Muscle layer of duodenum (tissue), 2 donors: ENCODE results near the gene SLC25A44.

Experiments used
- H3K27ac ChIP-seq: one replicate; pipeline ENCODE4 v1.7.0; 2013; ENCODE audit warnings: mild to moderate bottlenecking, low read length
- H3K27me3 ChIP-seq: one replicate; pipeline ENCODE4 v1.7.0; 2013; ENCODE audit warnings: low read depth, mild to moderate bottlenecking, control low read depth, low read length
- H3K36me3 ChIP-seq, 2 donors: one replicate each; pipeline ENCODE4 v1.7.0; 2013; ENCODE audit warnings: low read length in 2 of 2, control low read depth in 1 of 2, mild to moderate bottlenecking in 1 of 2; ENCODE audit not compliant: insufficient read depth in 2 of 2, control insufficient read depth in 1 of 2
- H3K4me1 ChIP-seq, 2 donors: one replicate each; pipeline ENCODE4 v1.7.0; 2013; ENCODE audit warnings: low read length in 2 of 2, mild to moderate bottlenecking in 2 of 2, control low read depth in 1 of 2, moderate library complexity in 1 of 2; ENCODE audit not compliant: insufficient read depth in 2 of 2, control insufficient read depth in 1 of 2
- H3K4me3 ChIP-seq, 2 donors: one replicate each; pipeline ENCODE4 v1.7.0; 2013; ENCODE audit warnings: low read length in 2 of 2, low read depth in 1 of 2, mild to moderate bottlenecking in 1 of 2
- H3K9me3 ChIP-seq, 2 donors: one replicate each; pipeline ENCODE4 v1.7.0; 2013; ENCODE audit warnings: low read length in 2 of 2, control low read depth in 1 of 2, mild to moderate bottlenecking in 1 of 2; ENCODE audit not compliant: control insufficient read depth in 1 of 2
- donor health status: healthy.

The SLC25A44 gene, protein sequence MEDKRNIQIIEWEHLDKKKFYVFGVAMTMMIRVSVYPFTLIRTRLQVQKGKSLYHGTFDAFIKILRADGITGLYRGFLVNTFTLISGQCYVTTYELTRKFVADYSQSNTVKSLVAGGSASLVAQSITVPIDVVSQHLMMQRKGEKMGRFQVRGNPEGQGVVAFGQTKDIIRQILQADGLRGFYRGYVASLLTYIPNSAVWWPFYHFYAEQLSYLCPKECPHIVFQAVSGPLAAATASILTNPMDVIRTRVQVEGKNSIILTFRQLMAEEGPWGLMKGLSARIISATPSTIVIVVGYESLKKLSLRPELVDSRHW

DNA sequence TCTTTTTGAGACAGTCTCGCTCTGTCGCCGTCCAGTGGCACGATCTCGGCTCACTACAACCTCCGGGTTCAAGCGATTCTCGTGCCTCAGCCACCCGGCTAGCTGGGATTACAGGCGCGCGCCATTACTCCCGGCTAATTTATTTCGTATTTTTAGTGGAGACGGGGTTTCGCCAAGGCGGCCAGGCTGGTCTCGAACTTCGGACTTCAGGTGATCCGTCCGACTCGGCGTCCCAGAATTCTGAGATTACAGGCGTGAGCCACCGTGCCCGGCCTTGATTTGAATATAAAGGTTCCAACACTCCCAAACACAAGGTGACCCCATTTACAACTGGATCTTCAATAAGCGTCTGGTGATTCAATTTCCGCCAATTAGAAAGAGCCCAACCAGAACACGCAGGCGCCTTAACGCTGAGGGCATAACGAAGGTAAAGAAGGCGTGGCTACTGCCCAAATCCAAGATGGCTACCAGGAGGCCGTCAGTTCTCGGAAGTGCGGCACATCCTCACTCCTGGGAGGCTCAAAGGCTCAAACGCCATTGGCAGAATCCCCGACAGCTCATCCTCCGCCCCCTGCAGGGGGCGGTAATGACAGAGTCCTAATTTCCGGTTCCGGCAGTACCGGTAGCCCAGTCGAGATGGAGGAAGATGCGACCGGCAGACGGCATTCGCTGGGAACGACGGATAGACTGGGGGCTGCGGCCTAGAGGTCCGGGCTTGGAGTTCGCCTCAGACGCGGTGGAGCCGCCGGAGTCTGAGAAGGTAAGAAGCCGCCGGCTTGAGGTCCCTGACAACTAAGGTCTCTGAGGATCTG is at the start of gene SLC25A44:
Gene SLC25A44, plus strand, starts transcription at position 617 of the 812 bp plus-strand sequence. CDS start 5,744 bp downstream, outside the sequence.
- H3K4me1 ChIP-seq: peaks cover 0 to 19% of the 10 kb centered on the region in 2 donors
- H3K9me3 ChIP-seq: no peaks in the 10 kb centered on the region
- H3K27ac ChIP-seq: peak within 1 kb of the TSS; percentile 84

GRCh38 chr1:156144742-156145141 is 49.2 kb upstream of the SLC25A44 start:
- Histone ChIP-seq H3K27me3 (no peaks in the 10 kb centered on the region), H3K27ac (no peak overlapping the region), H3K9me3 (no peaks in the 10 kb centered on the region), H3K36me3 (peaks cover 4 to 8% of the 10 kb centered on the region in 2 donors), H3K4me3 (no peak overlapping the region), H3K4me1 (peaks cover 14 to 37% of the 10 kb centered on the region in 2 donors)

More for the DNA sequence above, at the start of gene SLC25A44:
- no peaks in the 10 kb centered on the region for H3K27me3 ChIP-seq
- peak within 1 kb of the TSS; percentile 95 to 97 for H3K4me3 ChIP-seq
- no peaks in the 10 kb centered on the region for H3K36me3 ChIP-seq

- H3K4me3 ChIP-seq: no peak overlapping the region
- H3K4me1 ChIP-seq: peaks cover 14 to 28% of the 10 kb centered on the region in 2 donors
- H3K9me3 ChIP-seq: no peaks in the 10 kb centered on the region
- peaks cover 0 to 4% of the 10 kb centered on the region in 2 donors for H3K36me3 ChIP-seq
- H3K27ac ChIP-seq: no peak overlapping the region
- H3K27me3 ChIP-seq: no peaks in the 10 kb centered on the region
These were observed 48.3 kb upstream of the SLC25A44 start for GRCh38 chr1:156145650-156146019.

GRCh38 chr1:156146020-156146768 is 47.7 kb upstream of the SLC25A44 start:
- H3K4me1 ChIP-seq: peaks cover 14 to 22% of the 10 kb centered on the region in 2 donors
- H3K4me3 ChIP-seq: peak overlapping the region in 1 of 2 donors; percentile 31

DNA sequence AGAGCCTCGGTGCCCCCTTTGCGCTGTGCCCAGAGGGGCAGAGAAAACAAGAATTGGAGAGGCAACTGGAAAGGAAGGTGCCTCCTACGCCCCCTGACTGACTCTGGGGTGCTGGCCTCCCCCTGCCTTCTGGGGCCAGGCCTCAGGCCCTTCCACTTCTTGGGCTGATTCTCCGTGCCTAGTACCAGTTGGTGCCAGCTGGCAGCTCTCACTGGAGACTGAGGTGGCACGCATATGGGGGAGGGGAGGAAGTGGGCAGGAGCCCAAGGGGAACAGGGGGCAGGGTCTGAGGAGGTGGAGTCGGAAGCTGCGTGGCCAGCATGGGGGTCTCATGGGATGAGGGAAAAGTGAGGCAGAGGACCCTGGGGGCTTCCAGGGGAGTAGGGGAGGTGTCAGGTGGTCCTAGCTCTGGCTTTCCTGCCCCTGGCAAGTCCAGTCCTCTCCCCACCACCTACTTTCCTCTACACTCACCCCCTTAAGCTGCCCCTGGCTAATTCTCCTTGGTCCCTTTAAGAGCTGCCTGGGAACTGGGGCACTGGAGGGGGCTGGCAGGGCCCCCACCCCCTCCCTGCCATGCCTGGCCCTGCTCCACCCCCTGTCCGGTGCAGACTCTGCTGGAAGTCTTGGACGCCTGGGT is 47.0 kb upstream of the SLC25A44 start:
- no peaks in the 10 kb centered on the region for H3K36me3 ChIP-seq
- H3K27me3 ChIP-seq: no peaks in the 10 kb centered on the region
- no peaks in the 10 kb centered on the region for H3K9me3 ChIP-seq
- no peak overlapping the region for H3K27ac ChIP-seq
- H3K4me1 ChIP-seq: peaks cover 14 to 19% of the 10 kb centered on the region in 2 donors
- H3K4me3 ChIP-seq: peak overlapping the region in 1 of 2 donors; percentile 31

More at GRCh38 chr1:156146020-156146768, 47.7 kb upstream of the SLC25A44 start:
- Histone ChIP-seq H3K36me3 (no peaks in the 10 kb centered on the region), H3K27ac (no peak overlapping the region), H3K27me3 (no peaks in the 10 kb centered on the region), H3K9me3 (no peaks in the 10 kb centered on the region)

- peaks cover 14 to 19% of the 10 kb centered on the region in 2 donors for H3K4me1 ChIP-seq
- H3K36me3 ChIP-seq: no peaks in the 10 kb centered on the region
- no peak overlapping the region for H3K4me3 ChIP-seq
- H3K9me3 ChIP-seq: no peaks in the 10 kb centered on the region
- no peak overlapping the region for H3K27ac ChIP-seq
- H3K27me3 ChIP-seq: no peaks in the 10 kb centered on the region
These were observed 45.7 kb upstream of the SLC25A44 start for GRCh38 chr1:156148216-156148615.

GRCh38 chr1:156149374-156150332 is 44.3 kb upstream of the SLC25A44 start:
- Histone ChIP-seq H3K4me3 (no peak overlapping the region), H3K9me3 (no peaks in the 10 kb centered on the region), H3K4me1 (peaks cover 13 to 14% of the 10 kb centered on the region in 2 donors), H3K36me3 (no peaks in the 10 kb centered on the region), H3K27me3 (no peaks in the 10 kb centered on the region), H3K27ac (no peak overlapping the region)

GRCh38 chr1:156150333-156151011 is 43.4 kb upstream of the SLC25A44 start:
- no peaks in the 10 kb centered on the region for H3K36me3 ChIP-seq
- H3K4me1 ChIP-seq: peaks cover 13 to 14% of the 10 kb centered on the region in 2 donors
- no peak overlapping the region for H3K4me3 ChIP-seq
- H3K27ac ChIP-seq: no peak overlapping the region
- H3K9me3 ChIP-seq: no peaks in the 10 kb centered on the region
- H3K27me3 ChIP-seq: no peaks in the 10 kb centered on the region

- Histone ChIP-seq H3K27me3 (no peaks in the 10 kb centered on the region), H3K4me3 (no peak overlapping the region), H3K36me3 (no peaks in the 10 kb centered on the region), H3K27ac (no peak overlapping the region), H3K9me3 (no peaks in the 10 kb centered on the region), H3K4me1 (peaks cover 6 to 9% of the 10 kb centered on the region in 2 donors)
These were observed 42.7 kb upstream of the SLC25A44 start for GRCh38 chr1:156151093-156151688.
